ENCODE measurements around the gene ZBED1.
A peak's percentile ranks its signal among the peaks of the same experiment; 100 is the strongest.
"Not testable (repeated sequence)": the region's sequence is repeated elsewhere in the genome, so short reads cannot be mapped to it uniquely, and the experiment has no call there.

The ZBED1 gene

GRCh38 chrX:2538031-2538757 lies 37.4 kb upstream of the ZBED1 start:
- WGBS, 2 experiments (ENCODE audit: insufficient coverage in 2 of 2), result 83 to 85% methylated on average over 12 to 13 of the region's 15 CpGs
- no peaks in the 10 kb centered on the region for H3K9me3 ChIP-seq (ENCODE audit: control insufficient read depth, low read length)
- H3K4me3 ChIP-seq (ENCODE audit: extremely low read depth, insufficient read depth, low read length, poor library complexity, severe bottlenecking), result no peak overlapping the region
- H3K27ac ChIP-seq (ENCODE audit: low read depth, low read length, severe bottlenecking), result peak overlapping the region; percentile 7
- no peaks in the 10 kb centered on the region for H3K4me1 ChIP-seq (ENCODE audit: control insufficient read depth, insufficient read depth, low read length, poor library complexity, severe bottlenecking)
- H3K36me3 ChIP-seq (ENCODE audit: control insufficient read depth, insufficient read depth, low read length), result no peaks in the 10 kb centered on the region

DNA sequence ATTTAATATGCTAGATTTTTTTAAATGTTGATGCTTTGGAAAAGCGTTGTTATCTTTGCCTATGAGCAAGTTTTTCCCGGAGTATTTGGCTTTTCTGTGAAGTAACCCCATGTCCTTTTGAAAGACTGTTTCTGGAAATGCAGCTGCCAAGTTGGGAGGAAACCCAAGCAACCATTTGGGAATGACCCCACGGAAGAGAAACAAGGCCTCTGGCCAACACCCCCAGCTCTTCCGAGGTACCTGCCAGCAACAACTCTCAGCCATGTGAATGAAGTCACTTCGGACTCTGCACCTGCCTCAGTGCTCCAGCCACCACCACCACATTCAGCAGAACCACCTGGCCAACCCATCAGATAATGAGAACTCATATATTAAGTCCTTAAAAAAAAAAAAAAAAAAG lies 36.2 kb upstream of the ZBED1 start:
- Histone ChIP-seq H3K27ac (ENCODE audit: low read depth, low read length, severe bottlenecking) (no peak overlapping the region), H3K9me3 (ENCODE audit: control insufficient read depth, low read length) (no peaks in the 10 kb centered on the region), H3K36me3 (ENCODE audit: control insufficient read depth, insufficient read depth, low read length) (no peaks in the 10 kb centered on the region), H3K4me3 (ENCODE audit: extremely low read depth, insufficient read depth, low read length, poor library complexity, severe bottlenecking) (no peak overlapping the region), H3K4me1 (ENCODE audit: control insufficient read depth, insufficient read depth, low read length, poor library complexity, severe bottlenecking) (no peaks in the 10 kb centered on the region)
- 87 to 93% methylated on average over 3 to 5 of the region's 5 CpGs for WGBS, 2 experiments (ENCODE audit: insufficient coverage in 2 of 2)

DNA sequence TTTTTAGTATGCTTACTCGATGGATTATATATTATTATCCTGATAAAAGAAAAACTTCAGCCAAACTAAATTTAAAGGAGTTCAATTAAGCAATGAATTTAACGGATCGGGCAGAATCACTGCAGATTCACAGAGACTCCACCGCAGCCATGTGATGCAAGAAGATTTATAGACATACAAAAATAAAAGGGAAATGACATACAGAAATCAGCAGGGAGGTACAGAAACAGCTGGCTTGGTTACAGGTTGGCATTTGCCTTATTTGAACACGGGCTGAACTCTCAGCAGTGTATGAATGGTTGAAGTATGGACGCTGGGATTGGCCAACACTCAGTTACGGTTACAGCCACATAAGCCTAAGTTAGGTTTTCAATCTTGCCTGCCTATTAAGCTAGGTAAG lies 35.4 kb upstream of the ZBED1 start:
- Histone ChIP-seq H3K9me3 (ENCODE audit: control insufficient read depth, low read length) (no peaks in the 10 kb centered on the region), H3K27ac (ENCODE audit: low read depth, low read length, severe bottlenecking) (no peak overlapping the region), H3K36me3 (ENCODE audit: control insufficient read depth, insufficient read depth, low read length) (no peaks in the 10 kb centered on the region), H3K4me3 (ENCODE audit: extremely low read depth, insufficient read depth, low read length, poor library complexity, severe bottlenecking) (no peak overlapping the region), H3K4me1 (ENCODE audit: control insufficient read depth, insufficient read depth, low read length, poor library complexity, severe bottlenecking) (no peaks in the 10 kb centered on the region)
- WGBS, 2 experiments (ENCODE audit: insufficient coverage in 2 of 2), result 92 to 100% methylated on average over 1 to 6 of the region's 7 CpGs

DNA sequence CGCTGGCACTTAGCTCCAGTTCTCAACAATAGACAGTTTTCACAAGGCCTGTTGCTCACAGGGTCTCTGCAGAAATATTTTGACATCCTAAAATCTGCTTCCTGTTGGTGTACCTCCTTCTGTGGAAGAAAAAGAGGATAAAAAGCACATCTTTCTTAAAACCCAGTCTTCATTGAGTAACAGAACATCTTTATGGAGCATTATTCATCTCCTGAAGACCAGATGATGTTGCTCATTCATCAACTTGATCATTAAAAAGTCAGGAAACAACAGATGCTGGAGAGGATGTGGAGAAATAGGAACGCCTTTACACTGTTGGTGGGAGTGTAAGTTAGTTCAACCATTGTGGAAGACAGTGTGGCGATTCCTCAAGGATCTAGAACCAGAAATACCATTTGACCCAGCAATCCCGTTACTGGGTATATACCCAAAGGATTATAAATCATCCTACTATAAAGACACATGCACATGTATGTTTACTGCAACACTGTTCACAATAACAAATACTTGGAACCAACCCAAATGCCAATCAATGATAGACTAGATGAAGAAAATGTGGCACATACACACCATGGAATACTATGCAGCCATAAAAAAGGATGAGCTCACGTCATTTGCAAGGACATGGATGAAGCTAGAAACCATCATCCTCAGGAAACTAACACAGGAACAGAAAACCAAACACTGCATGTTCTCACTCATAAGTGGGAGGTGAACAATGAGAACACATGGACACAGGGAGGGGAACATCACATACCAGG lies 33.7 kb upstream of the ZBED1 start:
- H3K9me3 ChIP-seq (ENCODE audit: control insufficient read depth, low read length); H3K27ac ChIP-seq (ENCODE audit: low read depth, low read length, severe bottlenecking); H3K36me3 ChIP-seq (ENCODE audit: control insufficient read depth, insufficient read depth, low read length); H3K4me3 ChIP-seq (ENCODE audit: extremely low read depth, insufficient read depth, low read length, poor library complexity, severe bottlenecking); H3K4me1 ChIP-seq (ENCODE audit: control insufficient read depth, insufficient read depth, low read length, poor library complexity, severe bottlenecking): not testable (repeated sequence)
- 61 to 100% methylated on average over 1 to 3 of the region's 5 CpGs for WGBS, 2 experiments (ENCODE audit: insufficient coverage in 2 of 2)

GRCh38 chrX:2533424-2533823 lies 32.6 kb upstream of the ZBED1 start:
- Histone ChIP-seq H3K27ac (ENCODE audit: low read depth, low read length, severe bottlenecking) (no peak overlapping the region), H3K9me3 (ENCODE audit: control insufficient read depth, low read length) (no peaks in the 10 kb centered on the region), H3K4me1 (ENCODE audit: control insufficient read depth, insufficient read depth, low read length, poor library complexity, severe bottlenecking) (no peaks in the 10 kb centered on the region), H3K4me3 (ENCODE audit: extremely low read depth, insufficient read depth, low read length, poor library complexity, severe bottlenecking) (no peak overlapping the region), H3K36me3 (ENCODE audit: control insufficient read depth, insufficient read depth, low read length) (no peaks in the 10 kb centered on the region)
- 95 to 96% methylated on average over 4 to 6 of the region's 8 CpGs for WGBS, 2 experiments (ENCODE audit: insufficient coverage in 2 of 2)

- no peaks in the 10 kb centered on the region for H3K9me3 ChIP-seq (ENCODE audit: control insufficient read depth, low read length)
- no peaks in the 10 kb centered on the region for H3K36me3 ChIP-seq (ENCODE audit: control insufficient read depth, insufficient read depth, low read length)
- no peak overlapping the region for H3K27ac ChIP-seq (ENCODE audit: low read depth, low read length, severe bottlenecking)
- no peak overlapping the region for H3K4me3 ChIP-seq (ENCODE audit: extremely low read depth, insufficient read depth, low read length, poor library complexity, severe bottlenecking)
- no peaks in the 10 kb centered on the region for H3K4me1 ChIP-seq (ENCODE audit: control insufficient read depth, insufficient read depth, low read length, poor library complexity, severe bottlenecking)
- WGBS, 2 experiments (ENCODE audit: insufficient coverage in 2 of 2), result 88 to 94% methylated on average over 8 to 10 of the region's 10 CpGs
Measured at GRCh38 chrX:2526390-2526789, 25.6 kb upstream of the ZBED1 start.

- H3K27ac ChIP-seq (ENCODE audit: low read depth, low read length, severe bottlenecking), result no peak overlapping the region
- no peaks in the 10 kb centered on the region for H3K4me1 ChIP-seq (ENCODE audit: control insufficient read depth, insufficient read depth, low read length, poor library complexity, severe bottlenecking)
- WGBS, 2 experiments (ENCODE audit: insufficient coverage in 2 of 2), result 43 to 60% methylated on average over 5 to 6 of the region's 6 CpGs
- H3K9me3 ChIP-seq (ENCODE audit: control insufficient read depth, low read length), result no peaks in the 10 kb centered on the region
- H3K4me3 ChIP-seq (ENCODE audit: extremely low read depth, insufficient read depth, low read length, poor library complexity, severe bottlenecking), result no peak overlapping the region
- H3K36me3 ChIP-seq (ENCODE audit: control insufficient read depth, insufficient read depth, low read length), result no peaks in the 10 kb centered on the region
Measured at GRCh38 chrX:2523911-2524310, 23.1 kb upstream of the ZBED1 start.

- Histone ChIP-seq H3K36me3 (ENCODE audit: control insufficient read depth, insufficient read depth, low read length) (no peaks in the 10 kb centered on the region), H3K4me3 (ENCODE audit: extremely low read depth, insufficient read depth, low read length, poor library complexity, severe bottlenecking) (no peak overlapping the region), H3K4me1 (ENCODE audit: control insufficient read depth, insufficient read depth, low read length, poor library complexity, severe bottlenecking) (no peaks in the 10 kb centered on the region), H3K27ac (ENCODE audit: low read depth, low read length, severe bottlenecking) (no peak overlapping the region), H3K9me3 (ENCODE audit: control insufficient read depth, low read length) (no peaks in the 10 kb centered on the region)
- 78 to 80% methylated on average over 2 of the region's 6 CpGs for WGBS, 2 experiments (ENCODE audit: insufficient coverage in 2 of 2)
Measured at GRCh38 chrX:2521927-2522386, 21.2 kb upstream of the ZBED1 start.

DNA sequence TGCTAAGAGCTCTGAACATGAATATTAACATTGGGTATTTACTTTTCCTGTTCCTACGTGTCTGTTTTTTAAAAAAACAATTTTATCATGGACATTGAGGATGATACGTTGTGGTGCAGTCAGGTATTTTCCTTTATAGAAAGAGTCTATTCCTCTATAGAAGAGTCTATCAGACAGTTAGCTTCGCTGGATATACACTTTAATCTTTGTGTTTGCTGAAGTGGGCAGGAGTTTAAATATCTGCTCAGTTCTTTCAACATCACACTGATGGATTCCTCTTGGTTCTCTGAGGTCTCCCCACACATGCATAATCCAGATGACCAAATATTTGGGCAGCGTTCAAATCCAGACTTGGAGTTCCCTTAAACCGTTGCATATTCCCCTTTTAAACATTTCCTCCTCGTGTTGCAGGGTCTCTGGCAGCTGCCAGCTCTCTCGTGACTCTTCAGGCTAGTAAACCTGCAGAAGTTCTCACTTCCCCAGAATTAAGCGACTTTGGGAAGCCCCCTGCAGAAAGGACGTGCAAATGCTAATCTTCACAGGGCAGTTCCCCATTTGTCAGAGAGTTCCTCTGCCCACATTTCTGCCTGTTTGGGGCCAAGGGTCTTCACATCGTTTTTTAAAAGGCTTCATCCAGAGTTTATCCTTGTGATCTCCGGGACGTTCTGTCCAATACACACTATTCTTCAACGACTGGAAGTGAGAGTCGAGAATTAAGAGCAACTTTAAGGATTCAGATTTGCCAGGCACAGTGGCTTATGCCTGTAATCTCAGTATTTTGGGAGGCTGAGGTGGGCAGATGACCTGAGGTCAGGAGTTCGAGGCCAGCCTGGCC lies 20.5 kb upstream of the ZBED1 start:
- Histone ChIP-seq H3K4me3 (ENCODE audit: extremely low read depth, insufficient read depth, low read length, poor library complexity, severe bottlenecking) (no peak overlapping the region), H3K27ac (ENCODE audit: low read depth, low read length, severe bottlenecking) (no peak overlapping the region)
- WGBS, 2 experiments (ENCODE audit: insufficient coverage in 2 of 2), result 63 to 73% methylated on average over 10 of the region's 15 CpGs

GRCh38 chrX:2520539-2520938 lies 19.8 kb upstream of the ZBED1 start:
- no peaks in the 10 kb centered on the region for H3K4me1 ChIP-seq (ENCODE audit: control insufficient read depth, insufficient read depth, low read length, poor library complexity, severe bottlenecking)
- no peaks in the 10 kb centered on the region for H3K36me3 ChIP-seq (ENCODE audit: control insufficient read depth, insufficient read depth, low read length)
- H3K27ac ChIP-seq (ENCODE audit: low read depth, low read length, severe bottlenecking), result no peak overlapping the region
- H3K9me3 ChIP-seq (ENCODE audit: control insufficient read depth, low read length), result no peaks in the 10 kb centered on the region
- H3K4me3 ChIP-seq (ENCODE audit: extremely low read depth, insufficient read depth, low read length, poor library complexity, severe bottlenecking), result no peak overlapping the region
- WGBS, 2 experiments (ENCODE audit: insufficient coverage in 2 of 2), result 95 to 97% methylated on average over 8 of the region's 8 CpGs

More for the DNA sequence above, 20.5 kb upstream of the ZBED1 start:
- Histone ChIP-seq H3K36me3 (ENCODE audit: control insufficient read depth, insufficient read depth, low read length) (no peaks in the 10 kb centered on the region), H3K9me3 (ENCODE audit: control insufficient read depth, low read length) (no peaks in the 10 kb centered on the region), H3K4me1 (ENCODE audit: control insufficient read depth, insufficient read depth, low read length, poor library complexity, severe bottlenecking) (no peaks in the 10 kb centered on the region)

All from mesodermal cell (in vitro differentiated cells).